GM19240 (cell line): ENCODE measurements around the gene PLA2G4C.
"Not testable (repeated sequence)": the region's sequence is repeated elsewhere in the genome, so short reads cannot be mapped to it uniquely, and the experiment has no call there.

Experiments used
- DNase-seq: peaks from one replicate; pipeline ENCODE4 v3.0.0; 2011; ENCODE audit warnings: low spot score; ENCODE audit not compliant: insufficient read length

The PLA2G4C gene

GRCh38 chr19:48113190-48113917 is 2.7 kb upstream of the PLA2G4C start:
- DNase-seq: no peak

GRCh38 chr19:48111280-48111679 is 663 bp upstream of the PLA2G4C start:
- no peak for DNase-seq

- DNase-seq: no peak
These were observed 1.4 kb downstream of the PLA2G4C start for GRCh38 chr19:48108997-48109782.

- no peak for DNase-seq
These were observed 6.7 kb downstream of the PLA2G4C start for GRCh38 chr19:48103922-48104321.

- no peak for DNase-seq
These were observed 7.5 kb downstream of the PLA2G4C start for GRCh38 chr19:48102870-48103751.

- DNase-seq: no peak
These were observed 14.9 kb downstream of the PLA2G4C start for GRCh38 chr19:48095612-48096175.

- DNase-seq: no peak
These were observed 15.8 kb downstream of the PLA2G4C start for GRCh38 chr19:48094855-48095203.

GRCh38 chr19:48094129-48094854 is 16.3 kb downstream of the PLA2G4C start:
- no peak for DNase-seq

GRCh38 chr19:48091111-48091718 is 19.4 kb downstream of the PLA2G4C start:
- not testable (repeated sequence) for DNase-seq

- DNase-seq: no peak
These were observed 20.3 kb downstream of the PLA2G4C start for GRCh38 chr19:48090281-48090802.

- not testable (repeated sequence) for DNase-seq
These were observed 21.6 kb downstream of the PLA2G4C start for GRCh38 chr19:48088991-48089390.

GRCh38 chr19:48085904-48086864 is 24.4 kb downstream of the PLA2G4C start:
- DNase-seq: no peak

GRCh38 chr19:48085076-48085475 is 25.5 kb downstream of the PLA2G4C start:
- DNase-seq: no peak

- no peak for DNase-seq
These were observed 29.5 kb downstream of the PLA2G4C start for GRCh38 chr19:48081106-48081505.

- DNase-seq: not testable (repeated sequence)
These were observed 40.3 kb downstream of the PLA2G4C start for GRCh38 chr19:48070177-48070769.

GRCh38 chr19:48069435-48069834 is 41.2 kb downstream of the PLA2G4C start:
- no peak for DNase-seq

GRCh38 chr19:48064509-48064908 is 46.1 kb downstream of the PLA2G4C start:
- no peak for DNase-seq
